ENCODE data around the gene RPS27A. TPM values are rescaled to one million over a fixed set of nuclear protein-coding genes. Genes with fewer than 3 reads are reported as not detected.

RPS27A gene
- total and polyA plus RNA-seq, 2 experiments from 2014 or later = 1,606 to 1,672 TPM

DNA sequence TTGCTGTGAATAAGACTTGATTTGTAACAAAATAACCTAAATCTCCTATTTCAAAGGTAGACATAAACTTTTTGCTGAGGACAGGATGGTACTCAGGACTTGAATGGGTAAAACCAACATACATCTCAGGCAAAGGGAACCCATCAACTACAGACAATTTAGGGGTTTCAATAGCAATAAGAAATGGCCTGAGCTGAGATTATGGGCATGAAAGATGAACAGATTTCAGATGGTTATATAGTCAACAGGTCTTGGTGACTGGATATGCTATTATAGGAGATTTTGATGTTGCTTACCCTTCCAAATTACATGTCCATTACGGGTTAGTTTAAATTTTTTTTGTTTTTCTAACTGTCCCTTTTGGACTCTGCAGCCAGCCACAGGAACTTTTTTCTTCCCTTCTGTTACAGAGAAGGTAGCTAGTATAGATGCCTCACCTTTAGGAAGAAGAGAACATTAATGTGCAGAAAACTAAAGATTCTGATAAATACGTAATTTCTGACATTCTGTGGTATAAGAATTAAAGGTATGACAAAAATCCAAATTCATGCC lies 4.6 kb downstream of the RPS27A start:
- Histone ChIP-seq H3K79me2 (replicated peaks; ENCODE audit: insufficient read depth) (peaks cover 21% of the 10 kb centered on the region), H3F3A (replicated peaks; ENCODE audit: low read depth) (peaks cover 48% of the 10 kb centered on the region), H3K4me2 (no peak overlapping the region), H3K27me3 (ENCODE audit: insufficient read depth) (no peaks in the 10 kb centered on the region), H3K9me2 (ENCODE audit: insufficient read depth) (no peaks in the 10 kb centered on the region), H3K4me3 (no peak overlapping the region), H3K4me1 (ENCODE audit: insufficient read depth) (peaks cover 14% of the 10 kb centered on the region), H3K36me3 (ENCODE audit: insufficient read depth) (peaks cover 38% of the 10 kb centered on the region), H2AFZ (no peak overlapping the region), H3K27ac (ENCODE audit: low read depth) (peak overlapping the region; percentile 79), H4K20me1 (replicated peaks; ENCODE audit: insufficient read depth) (peaks cover 20% of the 10 kb centered on the region; the same call in 1 of the 2 replicates)
- H3K27me3 Mint-ChIP-seq (ENCODE audit: insufficient read depth, low read depth, poor library complexity) = peaks cover 22% of the 10 kb centered on the region
- H3K27ac Mint-ChIP-seq = no peak overlapping the region
- H3K9me3 Mint-ChIP-seq = no peaks in the 10 kb centered on the region; the same call in 2 of the 3 replicates
- DNase-seq (ENCODE audit: low spot score) (no peak), ATAC-seq (no peak)
- H3K4me1 Mint-ChIP-seq = peaks cover 11% of the 10 kb centered on the region; the same call in 2 of the 3 replicates
- H3K36me3 Mint-ChIP-seq (ENCODE audit: low read depth) = peaks cover 52% of the 10 kb centered on the region
- TF ChIP-seq EZH2phosphoT487 (IDR thresholded peaks at IDR 0.05; ENCODE audit: unreplicated experiment) (no peak), ZNF114 (CRISPR knock-in tag; IDR thresholded peaks at IDR 0.05) (no peak), POLR2AphosphoS5 (IDR thresholded peaks at IDR 0.05; ENCODE audit: low read depth) (no peak), EZH2 (IDR thresholded peaks at IDR 0.05; ENCODE audit: low read depth, unreplicated experiment) (no peak), STAT1 (IDR thresholded peaks at IDR 0.05; ENCODE audit: unreplicated experiment) (no peak), JUNB (IDR thresholded peaks at IDR 0.05; ENCODE audit: unreplicated experiment) (no peak), ZNF331 (CRISPR knock-in tag; IDR thresholded peaks at IDR 0.05; ENCODE audit: low read depth) (no peak)
- TF ChIP-seq, protein P1, sequence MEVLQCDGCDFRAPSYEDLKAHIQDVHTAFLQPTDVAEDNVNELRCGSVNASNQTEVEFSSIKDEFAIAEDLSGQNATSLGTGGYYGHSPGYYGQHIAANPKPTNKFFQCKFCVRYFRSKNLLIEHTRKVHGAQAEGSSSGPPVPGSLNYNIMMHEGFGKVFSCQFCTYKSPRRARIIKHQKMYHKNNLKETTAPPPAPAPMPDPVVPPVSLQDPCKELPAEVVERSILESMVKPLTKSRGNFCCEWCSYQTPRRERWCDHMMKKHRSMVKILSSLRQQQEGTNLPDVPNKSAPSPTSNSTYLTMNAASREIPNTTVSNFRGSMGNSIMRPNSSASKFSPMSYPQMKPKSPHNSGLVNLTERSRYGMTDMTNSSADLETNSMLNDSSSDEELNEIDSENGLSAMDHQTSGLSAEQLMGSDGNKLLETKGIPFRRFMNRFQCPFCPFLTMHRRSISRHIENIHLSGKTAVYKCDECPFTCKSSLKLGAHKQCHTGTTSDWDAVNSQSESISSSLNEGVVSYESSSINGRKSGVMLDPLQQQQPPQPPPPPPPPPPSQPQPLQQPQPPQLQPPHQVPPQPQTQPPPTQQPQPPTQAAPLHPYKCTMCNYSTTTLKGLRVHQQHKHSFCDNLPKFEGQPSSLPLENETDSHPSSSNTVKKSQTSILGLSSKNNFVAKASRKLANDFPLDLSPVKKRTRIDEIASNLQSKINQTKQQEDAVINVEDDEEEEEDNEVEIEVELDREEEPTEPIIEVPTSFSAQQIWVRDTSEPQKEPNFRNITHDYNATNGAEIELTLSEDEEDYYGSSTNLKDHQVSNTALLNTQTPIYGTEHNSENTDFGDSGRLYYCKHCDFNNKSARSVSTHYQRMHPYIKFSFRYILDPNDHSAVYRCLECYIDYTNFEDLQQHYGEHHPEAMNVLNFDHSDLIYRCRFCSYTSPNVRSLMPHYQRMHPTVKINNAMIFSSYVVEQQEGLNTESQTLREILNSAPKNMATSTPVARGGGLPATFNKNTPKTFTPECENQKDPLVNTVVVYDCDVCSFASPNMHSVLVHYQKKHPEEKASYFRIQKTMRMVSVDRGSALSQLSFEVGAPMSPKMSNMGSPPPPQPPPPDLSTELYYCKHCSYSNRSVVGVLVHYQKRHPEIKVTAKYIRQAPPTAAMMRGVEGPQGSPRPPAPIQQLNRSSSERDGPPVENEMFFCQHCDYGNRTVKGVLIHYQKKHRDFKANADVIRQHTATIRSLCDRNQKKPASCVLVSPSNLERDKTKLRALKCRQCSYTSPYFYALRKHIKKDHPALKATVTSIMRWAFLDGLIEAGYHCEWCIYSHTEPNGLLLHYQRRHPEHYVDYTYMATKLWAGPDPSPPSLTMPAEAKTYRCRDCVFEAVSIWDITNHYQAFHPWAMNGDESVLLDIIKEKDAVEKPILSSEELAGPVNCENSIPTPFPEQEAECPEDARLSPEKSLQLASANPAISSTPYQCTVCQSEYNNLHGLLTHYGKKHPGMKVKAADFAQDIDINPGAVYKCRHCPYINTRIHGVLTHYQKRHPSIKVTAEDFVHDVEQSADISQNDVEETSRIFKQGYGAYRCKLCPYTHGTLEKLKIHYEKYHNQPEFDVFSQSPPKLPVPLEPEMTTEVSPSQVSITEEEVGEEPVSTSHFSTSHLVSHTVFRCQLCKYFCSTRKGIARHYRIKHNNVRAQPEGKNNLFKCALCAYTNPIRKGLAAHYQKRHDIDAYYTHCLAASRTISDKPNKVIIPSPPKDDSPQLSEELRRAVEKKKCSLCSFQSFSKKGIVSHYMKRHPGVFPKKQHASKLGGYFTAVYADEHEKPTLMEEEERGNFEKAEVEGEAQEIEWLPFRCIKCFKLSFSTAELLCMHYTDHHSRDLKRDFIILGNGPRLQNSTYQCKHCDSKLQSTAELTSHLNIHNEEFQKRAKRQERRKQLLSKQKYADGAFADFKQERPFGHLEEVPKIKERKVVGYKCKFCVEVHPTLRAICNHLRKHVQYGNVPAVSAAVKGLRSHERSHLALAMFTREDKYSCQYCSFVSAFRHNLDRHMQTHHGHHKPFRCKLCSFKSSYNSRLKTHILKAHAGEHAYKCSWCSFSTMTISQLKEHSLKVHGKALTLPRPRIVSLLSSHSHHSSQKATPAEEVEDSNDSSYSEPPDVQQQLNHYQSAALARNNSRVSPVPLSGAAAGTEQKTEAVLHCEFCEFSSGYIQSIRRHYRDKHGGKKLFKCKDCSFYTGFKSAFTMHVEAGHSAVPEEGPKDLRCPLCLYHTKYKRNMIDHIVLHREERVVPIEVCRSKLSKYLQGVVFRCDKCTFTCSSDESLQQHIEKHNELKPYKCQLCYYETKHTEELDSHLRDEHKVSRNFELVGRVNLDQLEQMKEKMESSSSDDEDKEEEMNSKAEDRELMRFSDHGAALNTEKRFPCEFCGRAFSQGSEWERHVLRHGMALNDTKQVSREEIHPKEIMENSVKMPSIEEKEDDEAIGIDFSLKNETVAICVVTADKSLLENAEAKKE (CRISPR knock-in tag; IDR thresholded peaks at IDR 0.05) = no peak
- H3K4me3 Mint-ChIP-seq = no peak overlapping the region
